Panc1 (cell line): ENCODE results near the gene DTD1. TPM values are rescaled to one million over a fixed set of nuclear protein-coding genes. Genes with fewer than 3 reads are reported as not detected.

Source experiments
- ATAC-seq: fragments of 200-7000 bp; cut with Tn5 transposase; 2 replicates; pipeline ENCODE4 v1.9.1; 2020; ENCODE audit warnings: mild to moderate bottlenecking, moderate library complexity
- Bru-seq: library from RNA; stranded (reverse); fragments of 400-500 nt; gene quantifications from one replicate; lab custom pipeline; 2021; lab: Mats Ljungman, UMichigan
- BruChase-seq, 2 experiments: library from RNA; stranded (reverse); fragments of 400-500 nt; gene quantifications; one replicate each; lab custom pipeline; 2021; lab: Mats Ljungman, UMichigan
- BruUV-seq: library from RNA; stranded (reverse); fragments of 400-500 nt; replicated peaks from 2 replicates; lab custom pipeline; 2021; lab: Mats Ljungman, UMichigan
- CTCF ChIA-PET: fragments of 300-600 bp; sonication (Branson Sonifier 250); formaldehyde crosslinking; loops from one replicate; lab custom pipeline; 2022; ENCODE audit warnings: antibody characterized with exemption; lab: Charles Lee
- POLR2A ChIA-PET: fragments of 300-600 bp; sonication (Branson Sonifier 250); formaldehyde crosslinking; loops from one replicate; lab custom pipeline; 2022; ENCODE audit warnings: antibody characterized with exemption; lab: Charles Lee
- DNase-seq: peaks from one replicate; pipeline ENCODE4 v3.0.0-alpha.2; 2010; ENCODE audit warnings: low read depth, low spot score
- H3K27ac ChIP-seq: 2 replicates; pipeline ENCODE4 v1.5.1; 2011; ENCODE audit warnings: mild to moderate bottlenecking, low read length, inconsistent platforms
- H3K27me3 ChIP-seq: fragments of 200-500 bp; sonication (Bioruptor generic); 2 replicates; pipeline ENCODE4 v1.6.0; 2014; ENCODE audit warnings: low read length, inconsistent platforms; ENCODE audit not compliant: control insufficient read depth, insufficient read depth
- H3K36me3 ChIP-seq: fragments of 200-500 bp; sonication (Bioruptor generic); 2 replicates; pipeline ENCODE4 v1.5.1; 2014; ENCODE audit warnings: inconsistent platforms, mild to moderate bottlenecking, low read length, moderate library complexity; ENCODE audit not compliant: control insufficient read depth, insufficient read depth
- H3K4me1 ChIP-seq: 2 replicates; pipeline ENCODE4 v1.5.1; 2011; ENCODE audit warnings: inconsistent platforms, mild to moderate bottlenecking, low read length, moderate library complexity; ENCODE audit not compliant: control insufficient read depth, insufficient read depth
- H3K4me3 ChIP-seq, 2 experiments: 2 replicates each; pipeline ENCODE4 v1.5.1; 2011 to 2012; ENCODE audit warnings: low read depth in 2 of 2, low read length in 2 of 2, mild to moderate bottlenecking in 2 of 2, inconsistent platforms in 1 of 2, moderate library complexity in 1 of 2
- H3K9me3 ChIP-seq: fragments of 200-500 bp; sonication (Bioruptor generic); 2 replicates; pipeline ENCODE4 v1.5.1; 2014; ENCODE audit warnings: low read depth, mild to moderate bottlenecking, inconsistent platforms, low read length, moderate library complexity; ENCODE audit not compliant: control insufficient read depth, insufficient read depth
- CTCF ChIP-seq: fragments of 450-650 bp; IDR thresholded peaks from 2 replicates; pipeline ENCODE4 v1.5.1; 2017; ENCODE audit warnings: mild to moderate bottlenecking
- POLR2AphosphoS5 ChIP-seq: IDR thresholded peaks from 2 replicates; pipeline ENCODE4 v1.6.1; 2012; ENCODE audit warnings: mild to moderate bottlenecking, low read depth, low read length, moderate library complexity
- REST ChIP-seq, 2 experiments: IDR thresholded peaks; 2 replicates each; pipeline ENCODE4 v1.6.1; 2011 to 2012; ENCODE audit warnings: low read depth in 2 of 2, control low read depth in 1 of 2, low read length in 1 of 2, mild to moderate bottlenecking in 1 of 2, moderate library complexity in 1 of 2; ENCODE audit not compliant: insufficient read depth in 1 of 2
- SIN3A ChIP-seq: IDR thresholded peaks from 2 replicates; pipeline ENCODE4 v1.6.1; 2012; ENCODE audit warnings: low read depth, mild to moderate bottlenecking, low read length, moderate library complexity, borderline replicate concordance; ENCODE audit not compliant: insufficient read depth
- TCF7L2 ChIP-seq: IDR thresholded peaks from 2 replicates; pipeline ENCODE4 v1.6.1; 2011; ENCODE audit warnings: mild to moderate bottlenecking, low read depth, low read length, inconsistent platforms
- in situ Hi-C: cut with HindIII; loops from 2 replicates; pipeline ENCODE4 v1.10.0; 2016; ENCODE audit warnings: low sequenced_read_pairs, low pct_unique_long_range_greater_than_20kb
- intact Hi-C: fragments of 100-400 bp; cut with micrococcal nuclease; formaldehyde crosslinking; loops from one replicate; pipeline ENCODE4 v1.10.0; 2022; ENCODE audit not compliant: unreplicated experiment
- long read RNA-seq: library from polyadenylated mRNA; unstranded; transcript quantifications from one replicate; pipeline ENCODE4 v2.0.0, GENCODE V29; 2021; ENCODE audit not compliant: unreplicated experiment
- polyA plus RNA-seq: library from polyadenylated mRNA; unstranded; fragments of >200 nt; gene quantifications from one replicate; pipeline ENCODE4 v1.2.1, GENCODE V29; 2012; ENCODE audit warnings: missing spikeins; ENCODE audit not compliant: insufficient read length
- total RNA-seq: library from RNA; stranded (reverse); gene quantifications from one replicate; pipeline ENCODE4 v1.2.1, GENCODE V29; 2021; ENCODE audit not compliant: unreplicated experiment

DTD1 gene
- total RNA-seq (23.6 TPM), Bru-seq, nascent RNA (percentile 55 among the genes with signal in this experiment), BruChase-seq, experiment 1, labeled RNA remaining after a 2-hour chase (percentile 46 among the genes with signal in this experiment), BruChase-seq, experiment 2, labeled RNA remaining after a 6-hour chase (percentile 51 among the genes with signal in this experiment)
- 16.4 TPM for polyA plus RNA-seq
- long read RNA-seq, transcript DTD1-201 (6 exons, 1,387 nt): major isoform, 30 of 43 reads
- long read RNA-seq, partial matches to known transcripts: 11 of 43 reads
- long read RNA-seq, other reads (novel, unspliced or antisense): 1 of 43 reads

GRCh38 chr20:18587665-18588573, at the start of gene DTD1:
Gene DTD1 (plus strand): TSS chr20:18588054. CDS start chr20:18588073, 19 bp downstream.
- Histone ChIP-seq H3K27ac (peak within 1 kb of the TSS; percentile 57), H3K36me3 (peaks cover 5% of the 10 kb centered on the region; the same call in 1 of the 2 replicates), H3K4me1 (no peaks in the 10 kb centered on the region), H3K27me3 (no peaks in the 10 kb centered on the region), H3K9me3 (no peaks in the 10 kb centered on the region), H3K4me3 (peak within 1 kb of the TSS; percentile 74 to 80)
- in situ Hi-C loops: no loop called here
- CTCF ChIA-PET: no interaction called here
- intact Hi-C loops: no loop called here
- POLR2A ChIA-PET: interaction anchor here (0.6 kb wide), 1 partner anchor 10 kb away, joined by 7 read pairs; no protein-coding TSS in a partner anchor
- TF ChIP-seq CTCF (peak; percentile 84), TCF7L2 (peak; percentile 60), POLR2AphosphoS5 (no peak), REST (IDR thresholded peaks at IDR 0.05; ENCODE audit: insufficient read depth in 1 of 2, low read depth in 2 of 2, low read length in 1 of 2) (no peak), SIN3A (peak; percentile 63; the same call in 1 of the 2 replicates)
- ATAC-seq (peak; percentile 98), DNase-seq (peak; percentile 38)
- BruUV-seq: no TSS peak

- TF ChIP-seq REST (IDR thresholded peaks at IDR 0.05; ENCODE audit: insufficient read depth in 1 of 2, low read depth in 2 of 2, low read length in 1 of 2) (no peak), TCF7L2 (no peak), POLR2AphosphoS5 (no peak)
- no peaks in the 10 kb centered on the region for H3K4me1 ChIP-seq
- ATAC-seq (no peak), DNase-seq (no peak)
- H3K36me3 ChIP-seq: no peaks in the 10 kb centered on the region; the same call in 1 of the 2 replicates
- ChIA-PET POLR2A (no interaction called here), CTCF (no interaction called here)
- intact Hi-C loops (no loop called here), in situ Hi-C loops (no loop called here)
- no peak overlapping the region for H3K27ac ChIP-seq
- BruUV-seq: no TSS peak
- no peaks in the 10 kb centered on the region for H3K27me3 ChIP-seq
- no peak overlapping the region for H3K4me3 ChIP-seq
- H3K9me3 ChIP-seq: no peaks in the 10 kb centered on the region
These were observed 46.1 kb upstream of the DTD1 start for GRCh38 chr20:18541741-18542140.
